ENCODE measurements around the gene RTKN2. TPM values are rescaled to one million over a fixed set of nuclear protein-coding genes. Genes with fewer than 3 reads are reported as not detected.

RTKN2 gene
- total RNA-seq, 1 donor from 2014 or later = 109 TPM

DNA sequence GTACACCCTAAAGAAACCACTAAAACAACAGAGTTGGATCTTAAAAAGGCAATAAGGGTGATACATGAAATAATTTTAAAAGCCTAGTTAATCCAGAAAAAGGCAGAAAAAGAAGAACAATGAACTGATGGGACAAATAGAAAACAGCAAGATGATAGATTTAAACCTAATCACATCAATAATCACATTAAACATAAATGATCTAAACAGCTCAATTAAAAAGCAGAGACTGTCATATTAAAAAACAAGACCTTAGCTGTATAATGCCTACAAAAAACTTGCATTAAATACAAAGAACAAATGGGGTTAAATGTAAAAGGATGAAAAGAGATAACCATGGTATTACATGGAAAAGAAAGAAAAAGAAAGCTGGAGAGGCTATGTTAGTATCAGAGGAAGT is 96.2 kb downstream of the RTKN2 start:
- no peaks in the 10 kb centered on the region for H3K4me1 ChIP-seq
- no peaks in the 10 kb centered on the region for H3K36me3 ChIP-seq
- H3K9me3 ChIP-seq = no peaks in the 10 kb centered on the region
- intact Hi-C loops (cut with DNase I) = no loop called here
- no peaks in the 10 kb centered on the region for H3K27me3 ChIP-seq (ENCODE audit: low read depth)
- H3K4me3 ChIP-seq = no peak overlapping the region
- TF ChIP-seq, protein P1, sequence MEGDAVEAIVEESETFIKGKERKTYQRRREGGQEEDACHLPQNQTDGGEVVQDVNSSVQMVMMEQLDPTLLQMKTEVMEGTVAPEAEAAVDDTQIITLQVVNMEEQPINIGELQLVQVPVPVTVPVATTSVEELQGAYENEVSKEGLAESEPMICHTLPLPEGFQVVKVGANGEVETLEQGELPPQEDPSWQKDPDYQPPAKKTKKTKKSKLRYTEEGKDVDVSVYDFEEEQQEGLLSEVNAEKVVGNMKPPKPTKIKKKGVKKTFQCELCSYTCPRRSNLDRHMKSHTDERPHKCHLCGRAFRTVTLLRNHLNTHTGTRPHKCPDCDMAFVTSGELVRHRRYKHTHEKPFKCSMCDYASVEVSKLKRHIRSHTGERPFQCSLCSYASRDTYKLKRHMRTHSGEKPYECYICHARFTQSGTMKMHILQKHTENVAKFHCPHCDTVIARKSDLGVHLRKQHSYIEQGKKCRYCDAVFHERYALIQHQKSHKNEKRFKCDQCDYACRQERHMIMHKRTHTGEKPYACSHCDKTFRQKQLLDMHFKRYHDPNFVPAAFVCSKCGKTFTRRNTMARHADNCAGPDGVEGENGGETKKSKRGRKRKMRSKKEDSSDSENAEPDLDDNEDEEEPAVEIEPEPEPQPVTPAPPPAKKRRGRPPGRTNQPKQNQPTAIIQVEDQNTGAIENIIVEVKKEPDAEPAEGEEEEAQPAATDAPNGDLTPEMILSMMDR (IDR thresholded peaks at IDR 0.05) = no peak
- DNase-seq = no peak
- ATAC-seq = no peak
- no peak overlapping the region for H3K27ac ChIP-seq

DNA sequence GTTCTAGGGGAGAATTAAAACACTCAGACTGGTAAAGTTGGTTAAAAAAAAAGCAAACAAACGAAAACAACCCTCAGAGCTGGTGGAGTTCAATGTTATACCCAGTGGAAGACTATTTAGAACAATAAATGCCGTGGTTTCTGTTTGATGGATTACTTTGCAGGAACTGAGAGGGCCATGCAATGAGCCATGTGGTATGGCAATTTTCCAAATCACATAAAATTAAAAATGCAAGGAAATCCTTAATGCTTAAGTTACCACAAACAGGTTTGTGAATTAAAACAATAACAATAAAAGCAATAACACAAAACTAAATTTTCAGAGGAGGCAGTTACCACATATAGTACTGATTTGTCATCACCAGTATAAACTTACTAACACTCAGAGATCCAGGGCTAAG is 96.9 kb downstream of the RTKN2 start:
- TF ChIP-seq, protein P1 (IDR thresholded peaks at IDR 0.05) = no peak
- Histone ChIP-seq H3K27ac (no peak overlapping the region), H3K4me3 (no peak overlapping the region), H3K9me3 (no peaks in the 10 kb centered on the region), H3K4me1 (peaks cover 6% of the 10 kb centered on the region), H3K36me3 (no peaks in the 10 kb centered on the region), H3K27me3 (ENCODE audit: low read depth) (no peaks in the 10 kb centered on the region)
- DNase-seq = no peak
- intact Hi-C loops (cut with DNase I) = no loop called here
- no peak for ATAC-seq

DNA sequence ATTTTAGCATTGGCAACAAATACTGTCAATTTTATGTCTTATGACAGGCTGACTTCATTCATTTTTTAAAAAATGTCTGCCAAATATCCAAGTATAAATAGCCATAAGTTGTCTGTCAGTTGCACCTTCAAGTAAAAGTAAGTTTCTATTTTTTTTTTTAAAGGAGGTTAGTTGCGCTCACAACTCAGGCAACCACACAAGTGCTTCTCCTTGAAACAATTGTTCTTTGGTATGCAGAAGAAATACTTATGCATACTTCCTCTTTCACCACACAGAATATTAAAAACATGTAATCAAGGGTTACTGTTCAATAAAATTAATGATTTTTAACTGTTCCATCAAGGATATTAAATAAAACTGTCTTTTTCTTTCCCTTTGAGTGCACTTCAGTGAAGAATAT is 97.9 kb downstream of the RTKN2 start:
- H3K9me3 ChIP-seq = no peaks in the 10 kb centered on the region
- no peak for DNase-seq
- H3K4me1 ChIP-seq = peaks cover 17% of the 10 kb centered on the region
- no peak overlapping the region for H3K27ac ChIP-seq
- intact Hi-C loops (cut with DNase I) = no loop called here
- no peak for ATAC-seq
- H3K4me3 ChIP-seq = no peak overlapping the region
- H3K36me3 ChIP-seq = no peaks in the 10 kb centered on the region
- TF ChIP-seq, protein P1 (IDR thresholded peaks at IDR 0.05) = no peak
- no peaks in the 10 kb centered on the region for H3K27me3 ChIP-seq (ENCODE audit: low read depth)

DNA sequence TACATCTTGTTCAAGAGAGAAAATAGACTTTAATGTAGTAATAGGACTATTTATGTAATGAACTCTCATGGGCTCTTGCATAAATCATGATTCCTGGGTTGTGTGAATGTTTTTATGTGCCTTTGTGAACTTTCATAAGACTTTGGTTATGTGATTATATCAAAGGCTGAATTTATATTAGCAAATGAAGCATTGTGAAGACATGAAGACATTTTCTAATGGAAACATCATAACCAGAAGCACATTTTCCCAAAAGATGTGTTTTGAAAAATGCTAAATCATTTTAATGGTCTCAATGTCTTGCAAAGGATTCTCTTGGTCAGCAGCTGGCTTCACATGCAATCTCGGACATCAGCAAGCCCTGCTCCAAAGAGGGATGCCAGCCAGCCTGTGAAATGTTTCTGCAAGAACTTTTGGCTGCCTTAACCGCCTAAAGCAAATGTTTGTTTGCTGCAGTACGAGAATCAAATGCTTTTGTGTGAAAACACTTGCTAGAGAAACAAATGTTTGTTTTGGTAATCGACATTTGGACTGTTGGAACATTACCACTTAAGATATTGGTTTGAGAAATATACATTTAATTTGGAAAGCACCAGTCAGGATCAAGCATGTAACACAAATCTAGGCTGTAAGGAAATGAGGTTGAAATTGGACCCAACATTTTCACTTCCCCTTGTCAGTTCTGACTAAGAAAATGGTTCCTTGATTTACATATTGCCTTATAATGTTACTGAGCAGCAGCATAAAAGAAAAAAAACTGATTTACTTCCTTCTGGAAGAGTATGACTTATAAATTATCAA is 102.1 kb downstream of the RTKN2 start:
- Histone ChIP-seq H3K4me1 (peaks cover 19% of the 10 kb centered on the region), H3K27me3 (ENCODE audit: low read depth) (no peaks in the 10 kb centered on the region), H3K9me3 (no peaks in the 10 kb centered on the region), H3K36me3 (no peaks in the 10 kb centered on the region), H3K4me3 (no peak overlapping the region), H3K27ac (peak overlapping the region; percentile 12)
- ATAC-seq = peak in 1 of 2 donors; percentile 60
- intact Hi-C loops (cut with DNase I) = no loop called here
- TF ChIP-seq, protein P1 (IDR thresholded peaks at IDR 0.05) = no peak
- no peak for DNase-seq

DNA sequence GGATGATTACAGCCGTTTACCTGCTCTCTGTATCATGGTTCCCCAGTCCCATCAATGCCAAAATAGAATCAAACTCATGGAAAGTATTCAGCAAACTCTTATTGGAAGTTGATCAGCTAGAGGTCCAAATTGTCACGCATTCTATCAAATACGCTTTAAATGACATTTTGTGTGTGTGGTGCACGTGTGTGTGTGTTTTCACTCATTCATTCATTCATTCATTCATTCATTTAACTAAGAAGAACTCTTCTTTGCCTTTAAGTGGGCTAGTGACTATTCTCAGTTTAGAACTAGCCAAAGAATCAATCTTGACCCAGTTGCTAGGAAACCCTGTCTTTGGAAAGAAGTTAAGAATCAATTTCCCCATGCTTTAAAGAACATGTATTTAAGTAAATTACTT is 102.8 kb downstream of the RTKN2 start:
- Histone ChIP-seq H3K27me3 (ENCODE audit: low read depth) (no peaks in the 10 kb centered on the region), H3K36me3 (no peaks in the 10 kb centered on the region), H3K4me1 (peaks cover 19% of the 10 kb centered on the region), H3K4me3 (no peak overlapping the region), H3K27ac (no peak overlapping the region), H3K9me3 (no peaks in the 10 kb centered on the region)
- intact Hi-C loops (cut with DNase I) = no loop called here
- TF ChIP-seq, protein P1 (IDR thresholded peaks at IDR 0.05) = no peak
- ATAC-seq (no peak), DNase-seq (no peak)

Data from lower lobe of right lung (tissue), 2 donors.